Brain microvascular endothelial cell (primary cell): Measurements from ENCODE around the gene TP73.

Source experiments
- DNase-seq: peaks from one replicate; pipeline ENCODE4 v3.0.0-alpha.2; 2020
- H3K27ac ChIP-seq: fragments of 250-450 bp; sonication (Bioruptor Pico); 2 replicates; pipeline ENCODE4 v1.5.1; 2020; ENCODE audit warnings: mild to moderate bottlenecking, moderate library complexity
- H3K27me3 ChIP-seq: fragments of 250-450 bp; sonication (Bioruptor Pico); replicated peaks from 2 replicates; pipeline ENCODE4 v1.5.1; 2020; ENCODE audit warnings: mild to moderate bottlenecking
- H3K36me3 ChIP-seq: fragments of 250-450 bp; sonication (Bioruptor Pico); replicated peaks from 2 replicates; pipeline ENCODE4 v1.5.1; 2020; ENCODE audit warnings: mild to moderate bottlenecking
- H3K4me3 ChIP-seq: 2 replicates; pipeline ENCODE4 v1.5.1; 2011; ENCODE audit warnings: low read depth, mild to moderate bottlenecking, control low read depth, low read length, moderate library complexity
- CTCF ChIP-seq: IDR thresholded peaks from 2 replicates; pipeline ENCODE4 v1.5.1; 2011; ENCODE audit warnings: low read depth, mild to moderate bottlenecking, moderate library complexity, low read length, control low read depth, inconsistent platforms; ENCODE audit errors: missing control alignments
- in situ Hi-C: cut with HindIII; loops from 2 replicates; pipeline ENCODE4 v1.10.0; 2017; ENCODE audit warnings: low sequenced_read_pairs, low pct_ligation_motif_present

TP73 gene

GRCh38 chr1:3623441-3624199 lies 28.7 kb upstream of the TP73 start:
- Histone ChIP-seq H3K27me3 (no peaks in the 10 kb centered on the region), H3K27ac (no peak overlapping the region), H3K36me3 (peaks cover 7% of the 10 kb centered on the region), H3K4me3 (peak overlapping the region; percentile 94)
- DNase-seq, result no peak
- in situ Hi-C loops, result no loop called here
- no peak for TF ChIP-seq CTCF

- H3K36me3 ChIP-seq, result peaks cover 10% of the 10 kb centered on the region
- TF ChIP-seq CTCF, result no peak
- H3K4me3 ChIP-seq, result peak within 1 kb of the TSS; percentile 94
- H3K27ac ChIP-seq, result peak within 1 kb of the TSS; percentile 54
- in situ Hi-C loops, result no loop called here
- H3K27me3 ChIP-seq, result no peaks in the 10 kb centered on the region
- peak; percentile 94 for DNase-seq
These were observed 27.8 kb upstream of the TP73 start, which contains the start of gene TPRG1L for GRCh38 chr1:3624200-3625136. TSS of gene TPRG1L (plus strand) at chr1:3625015. CDS start at chr1:3625073, 58 bp downstream.

GRCh38 chr1:3625151-3625907 lies 27.0 kb upstream of the TP73 start:
- Histone ChIP-seq H3K4me3 (peak overlapping the region; percentile 73), H3K27ac (no peak overlapping the region), H3K27me3 (no peaks in the 10 kb centered on the region), H3K36me3 (peaks cover 12% of the 10 kb centered on the region)
- in situ Hi-C loops, result no loop called here
- no peak for TF ChIP-seq CTCF
- peak; percentile 53 for DNase-seq

- Histone ChIP-seq H3K27ac (no peak overlapping the region), H3K4me3 (peak overlapping the region; percentile 73), H3K36me3 (peaks cover 13% of the 10 kb centered on the region), H3K27me3 (no peaks in the 10 kb centered on the region)
- no peak for TF ChIP-seq CTCF
- in situ Hi-C loops, result no loop called here
- no peak for DNase-seq
These were observed 26.3 kb upstream of the TP73 start for GRCh38 chr1:3626025-3626424.

GRCh38 chr1:3627515-3628253 lies 24.6 kb upstream of the TP73 start:
- in situ Hi-C loops, result no loop called here
- no peak overlapping the region for H3K27ac ChIP-seq
- peaks cover 13% of the 10 kb centered on the region for H3K36me3 ChIP-seq
- H3K4me3 ChIP-seq, result no peak overlapping the region
- TF ChIP-seq CTCF, result no peak
- DNase-seq, result no peak
- H3K27me3 ChIP-seq, result no peaks in the 10 kb centered on the region
